ENCODE data around the gene RTL9.

DNA sequence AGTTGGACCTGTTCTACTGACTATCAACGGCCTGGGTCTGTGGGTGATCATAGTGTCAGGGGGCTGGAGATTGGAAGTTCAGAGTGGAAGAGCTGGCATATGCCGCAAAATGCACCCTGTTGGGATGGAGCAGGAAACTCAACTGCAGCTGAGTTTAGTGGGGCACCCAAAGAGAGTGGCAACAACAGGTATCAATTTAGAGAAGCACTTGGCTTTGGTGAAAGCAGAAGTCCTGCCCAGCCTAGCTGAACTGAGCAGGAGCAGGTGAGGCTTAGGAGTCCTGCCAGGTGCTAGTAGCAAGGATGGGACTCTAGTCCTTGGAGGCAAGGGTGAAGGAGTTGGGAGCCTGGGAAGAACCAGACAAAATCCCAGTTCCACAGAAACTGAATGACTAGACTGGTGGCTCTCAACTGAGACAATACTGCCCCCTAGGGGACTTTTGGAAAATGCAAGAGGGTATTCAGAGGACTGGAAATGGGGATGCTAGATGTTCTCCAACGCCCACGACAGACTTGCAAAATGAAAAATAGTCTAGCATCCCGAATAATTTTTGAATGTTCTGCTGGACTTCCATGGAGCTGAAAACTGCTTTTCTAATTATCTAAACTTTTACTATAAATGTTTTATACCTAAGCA is 49.4 kb downstream of the RTL9 start:
- TF ChIP-seq EZH2 (IDR thresholded peaks at IDR 0.05; ENCODE audit: insufficient read depth, poor library complexity, severe bottlenecking) (no peak), EZH2phosphoT487 (IDR thresholded peaks at IDR 0.05; ENCODE audit: insufficient read depth, low read depth) (no peak)

Data from GM23248 (cell line).